Loucy (cell line): Measurements from ENCODE around the gene NRCAM.

Source experiments
- H2AFZ ChIP-seq: fragments of 200-600 bp; sonication (generic); 2 replicates; pipeline ENCODE4 v1.6.0; 2016; ENCODE audit warnings: antibody characterized with exemption, mild to moderate bottlenecking, low read length, moderate library complexity
- H3F3A ChIP-seq: fragments of 200-600 bp; 2 replicates; pipeline ENCODE4 v1.6.0; 2016; ENCODE audit warnings: antibody characterized with exemption, low read depth, mild to moderate bottlenecking
- H3K27me3 ChIP-seq: fragments of 200-600 bp; sonication (generic); 2 replicates; pipeline ENCODE4 v1.6.1; 2014; ENCODE audit warnings: low read length, mild to moderate bottlenecking; ENCODE audit not compliant: insufficient read depth, poor library complexity, severe bottlenecking
- H3K36me3 ChIP-seq: fragments of 200-600 bp; sonication (generic); 2 replicates; pipeline ENCODE4 v1.6.1; 2016; ENCODE audit warnings: low read length; ENCODE audit not compliant: insufficient read depth
- H3K4me1 ChIP-seq: fragments of 200-600 bp; sonication (generic); 2 replicates; pipeline ENCODE4 v1.5.1; 2014; ENCODE audit warnings: low read length, mild to moderate bottlenecking; ENCODE audit not compliant: insufficient read depth, poor library complexity, severe bottlenecking
- H3K4me2 ChIP-seq: fragments of 200-600 bp; sonication (generic); 2 replicates; pipeline ENCODE4 v1.6.0; 2014; ENCODE audit warnings: antibody characterized with exemption, low read length, low read depth, mild to moderate bottlenecking; ENCODE audit not compliant: poor library complexity, severe bottlenecking
- H3K4me3 ChIP-seq: fragments of 200-600 bp; sonication (generic); 2 replicates; pipeline ENCODE4 v1.5.1; 2014; ENCODE audit warnings: low read length, mild to moderate bottlenecking, mixed read lengths; ENCODE audit not compliant: poor library complexity, severe bottlenecking
- H3K79me2 ChIP-seq: fragments of 200-600 bp; sonication (generic); 2 replicates; pipeline ENCODE4 v1.6.1; 2014; ENCODE audit warnings: low read length; ENCODE audit not compliant: insufficient read depth
- H3K9ac ChIP-seq: fragments of 200-600 bp; sonication (generic); 2 replicates; pipeline ENCODE4 v1.6.0; 2014; ENCODE audit warnings: mild to moderate bottlenecking, low read depth, low read length, moderate library complexity; ENCODE audit not compliant: poor library complexity, severe bottlenecking
- H3K9me2 ChIP-seq: fragments of 200-600 bp; sonication (generic); replicated peaks from 2 replicates; pipeline ENCODE4 v1.6.1; 2016; ENCODE audit warnings: low read depth, low read length, mixed read lengths
- H3K9me3 ChIP-seq: fragments of 200-600 bp; sonication (generic); 2 replicates; pipeline ENCODE4 v1.6.1; 2014; ENCODE audit warnings: mild to moderate bottlenecking, antibody characterized with exemption, low read length, low read depth; ENCODE audit not compliant: insufficient read depth
- H4K20me1 ChIP-seq: fragments of 200-600 bp; sonication (generic); 2 replicates; pipeline ENCODE4 v1.6.0; 2014; ENCODE audit warnings: antibody characterized with exemption, low read length, mild to moderate bottlenecking; ENCODE audit not compliant: insufficient read depth, poor library complexity, severe bottlenecking
- CTCF ChIP-seq: fragments of 200-600 bp; sonication (generic); conservative IDR thresholded peaks from 2 replicates; pipeline ENCODE4 v1.5.1; 2014; ENCODE audit warnings: mild to moderate bottlenecking, antibody characterized with exemption, low read length
- EZH2phosphoT487 ChIP-seq: fragments of 200-600 bp; IDR thresholded peaks from 2 replicates; pipeline ENCODE4 v1.6.1; 2018; ENCODE audit warnings: antibody characterized with exemption, mild to moderate bottlenecking, moderate library complexity, borderline replicate concordance

Gene NRCAM

GRCh38 chr7:108384716-108385483 is 71.3 kb downstream of the NRCAM start:
- Histone ChIP-seq H3K9me2 (no peaks in the 10 kb centered on the region), H2AFZ (no peak overlapping the region), H3K79me2 (no peaks in the 10 kb centered on the region), H3K36me3 (no peaks in the 10 kb centered on the region), H3K4me1 (no peaks in the 10 kb centered on the region), H4K20me1 (no peaks in the 10 kb centered on the region), H3K4me2 (no peak overlapping the region), H3K9me3 (no peaks in the 10 kb centered on the region), H3K9ac (no peak overlapping the region), H3F3A (no peaks in the 10 kb centered on the region), H3K4me3 (no peak overlapping the region), H3K27me3 (no peaks in the 10 kb centered on the region)
- TF ChIP-seq CTCF = peak; percentile 60
- no peak for TF ChIP-seq EZH2phosphoT487

- no peak overlapping the region for H2AFZ ChIP-seq
- H3K4me1 ChIP-seq = no peaks in the 10 kb centered on the region
- no peak overlapping the region for H3K4me3 ChIP-seq
- no peak overlapping the region for H3K4me2 ChIP-seq
- no peaks in the 10 kb centered on the region for H4K20me1 ChIP-seq
- TF ChIP-seq CTCF (no peak), EZH2phosphoT487 (no peak)
- H3K27me3 ChIP-seq = no peaks in the 10 kb centered on the region
- no peak overlapping the region for H3K9ac ChIP-seq
- H3F3A ChIP-seq = no peaks in the 10 kb centered on the region
- no peaks in the 10 kb centered on the region for H3K9me3 ChIP-seq
- no peaks in the 10 kb centered on the region for H3K9me2 ChIP-seq
- no peaks in the 10 kb centered on the region for H3K36me3 ChIP-seq
- H3K79me2 ChIP-seq = no peaks in the 10 kb centered on the region
These were observed 73.3 kb downstream of the NRCAM start for GRCh38 chr7:108382932-108383331.

DNA sequence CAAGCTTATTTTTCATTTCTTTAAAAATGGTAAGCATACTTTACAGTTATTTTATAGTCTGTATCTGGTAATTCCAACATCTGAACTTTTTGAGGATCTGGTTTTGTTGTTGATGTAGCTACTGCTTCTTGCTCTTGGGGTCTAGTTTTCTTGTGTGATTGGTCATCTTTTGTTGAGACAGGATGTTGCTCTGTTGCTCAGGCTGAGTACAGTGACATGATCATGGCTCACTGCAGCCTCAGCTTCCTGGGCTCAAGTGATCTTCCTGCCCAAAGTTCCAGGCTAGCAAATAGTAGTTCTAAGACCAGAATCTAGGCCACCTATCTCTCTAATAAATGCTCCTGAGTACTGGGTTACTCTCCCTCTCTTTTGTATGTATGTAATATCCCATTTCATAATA is 75.7 kb downstream of the NRCAM start:
- H2AFZ ChIP-seq = no peak overlapping the region
- H3K4me3 ChIP-seq = no peak overlapping the region
- no peaks in the 10 kb centered on the region for H3K27me3 ChIP-seq
- no peaks in the 10 kb centered on the region for H3K4me1 ChIP-seq
- H3K9ac ChIP-seq = no peak overlapping the region
- no peak overlapping the region for H3K4me2 ChIP-seq
- no peaks in the 10 kb centered on the region for H3F3A ChIP-seq
- no peaks in the 10 kb centered on the region for H3K9me3 ChIP-seq
- H3K79me2 ChIP-seq = no peaks in the 10 kb centered on the region
- H4K20me1 ChIP-seq = no peaks in the 10 kb centered on the region
- H3K9me2 ChIP-seq = no peaks in the 10 kb centered on the region
- TF ChIP-seq CTCF = no peak
- TF ChIP-seq EZH2phosphoT487 = no peak
- no peaks in the 10 kb centered on the region for H3K36me3 ChIP-seq
